GM10248 (cell line): ENCODE results near the gene RENBP.

ENCODE experiments used
- CTCF ChIA-PET: fragments of 300-600 bp; sonication (Branson Sonifier 250); formaldehyde crosslinking; extraction: SDS; loops from one replicate; lab custom pipeline; 2021; ENCODE audit warnings: antibody characterized with exemption; lab: Yijun Ruan, JAX
- POLR2A ChIA-PET: fragments of 350-650 bp; sonication (Branson Sonifier 250); formaldehyde crosslinking; extraction: SDS; loops from one replicate; lab custom pipeline; 2020; ENCODE audit warnings: antibody characterized with exemption; lab: Yijun Ruan, JAX
- DNase-seq: peaks from one replicate; pipeline ENCODE4 v3.0.0; 2012; ENCODE audit errors: extremely low spot score
- CTCF ChIP-seq: IDR thresholded peaks from 2 replicates; pipeline ENCODE4 v1.5.1; 2012; ENCODE audit warnings: mild to moderate bottlenecking, low read depth; ENCODE audit errors: extremely low read depth, missing control alignments, control extremely low read depth

RENBP gene

GRCh38 chrX:153951683-153952372, 7.4 kb upstream of the RENBP start:
- ChIA-PET POLR2A (no interaction called here), CTCF (interaction anchor here (1.0 to 10.9 kb wide), 7 partner anchors 12 to 267 kb away, joined by 3 to 187 read pairs (median 3); partner anchors contain the start of genes ARHGAP4, HCFC1, PLXNB3 and SLC6A8)
- TF ChIP-seq CTCF, result no peak
- no peak for DNase-seq

GRCh38 chrX:153950127-153950526, 5.7 kb upstream of the RENBP start:
- ChIA-PET CTCF (interaction anchor here (1.7 to 10.9 kb wide), 3 partner anchors 15 to 187 kb away, joined by 7 to 187 read pairs (median 137); partner anchors contain the start of genes ARHGAP4, HCFC1 and PLXNB3), POLR2A (no interaction called here)
- DNase-seq, result no peak
- TF ChIP-seq CTCF, result no peak

GRCh38 chrX:153948847-153949805, 4.7 kb upstream of the RENBP start:
- no peak for TF ChIP-seq CTCF
- CTCF ChIA-PET, result interaction anchor here (1.1 to 10.9 kb wide), 4 partner anchors 16 to 186 kb away, joined by 3 to 187 read pairs (median 72); partner anchors contain the start of genes ARHGAP4, HCFC1 and PLXNB3
- POLR2A ChIA-PET, result no interaction called here
- no peak for DNase-seq

GRCh38 chrX:153948002-153948466, 3.6 kb upstream of the RENBP start:
- ChIA-PET POLR2A (no interaction called here), CTCF (interaction anchor here (1.1 to 10.9 kb wide), 6 partner anchors 10 to 185 kb away, joined by 3 to 187 read pairs (median 18); partner anchors contain the start of genes ARHGAP4, HCFC1 and PLXNB3)
- DNase-seq, result no peak
- no peak for TF ChIP-seq CTCF

- TF ChIP-seq CTCF, result peak; percentile 68
- ChIA-PET CTCF (interaction anchor here (0.6 to 10.9 kb wide), 17 partner anchors 9 to 587 kb away, joined by 3 to 187 read pairs (median 4); partner anchors contain the start of genes ARHGAP4, HCFC1, NAA10 and PLXNB3), POLR2A (interaction anchor here (0.8 to 1.2 kb wide), 4 partner anchors 8 to 170 kb away, joined by 3 read pairs; no protein-coding TSS in a partner anchor)
- DNase-seq, result peak; percentile 86
These were observed 2.7 kb upstream of the RENBP start for GRCh38 chrX:153947009-153947769.
